ENCODE data around the gene NOTCH2. TPM values are rescaled to one million over a fixed set of nuclear protein-coding genes. Genes with fewer than 3 reads are reported as not detected.

NOTCH2 gene
- total RNA-seq, 1 experiment from 2014 or later = 61.5 TPM

DNA sequence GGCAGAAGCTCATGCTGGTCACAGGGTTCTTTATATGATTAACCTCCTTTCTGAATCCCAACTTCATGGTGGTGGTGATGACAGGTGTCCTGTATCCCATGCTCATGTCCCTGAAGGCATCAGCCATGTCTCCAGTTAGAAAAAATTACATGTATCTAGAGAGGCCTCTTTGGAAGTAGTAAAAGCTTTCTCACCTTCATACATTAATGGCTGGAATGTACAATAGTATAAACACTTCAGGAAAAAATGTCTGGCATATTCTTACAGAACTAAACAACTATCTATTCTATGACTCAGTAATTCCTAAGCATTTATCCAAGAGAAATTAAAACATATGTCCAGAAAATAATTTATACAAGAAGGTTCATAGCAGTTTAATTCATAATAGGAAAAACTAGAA, 207.2 kb downstream of the NOTCH2 start:
- Histone ChIP-seq H3K36me3 (ENCODE audit: low read depth, low read length) (no peaks in the 10 kb centered on the region), H3K4me2 (ENCODE audit: low read length) (no peak overlapping the region), H3K27me3 (ENCODE audit: low read length) (no peaks in the 10 kb centered on the region), H2AFZ (ENCODE audit: low read length) (no peak overlapping the region), H3K4me3 (ENCODE audit: low read length) (no peak overlapping the region), H3K27ac (ENCODE audit: low read length) (no peak overlapping the region), H3K9me3 (ENCODE audit: low read length) (no peaks in the 10 kb centered on the region), H3K79me2 (ENCODE audit: low read length) (no peaks in the 10 kb centered on the region), H4K20me1 (ENCODE audit: low read length) (no peaks in the 10 kb centered on the region), H3K9ac (ENCODE audit: low read length) (no peak overlapping the region), H3K4me1 (ENCODE audit: insufficient read depth, low read length) (peaks cover 29% of the 10 kb centered on the region), H3F3A (ENCODE audit: low read length, unreplicated experiment) (no peaks in the 10 kb centered on the region), H3K9me2 (replicated peaks; ENCODE audit: low read length) (no peaks in the 10 kb centered on the region)
- no TSS peak for BruUV-seq (replicated peaks)
- DNase-seq = no peak
- CTCF ChIA-PET = no interaction called here
- intact Hi-C loops (cut with micrococcal nuclease) = no loop called here
- ATAC-seq = no peak
- no peak for TF ChIP-seq EZH2phosphoT487 (IDR thresholded peaks at IDR 0.05; ENCODE audit: borderline replicate concordance, low read length)
- POLR2A ChIA-PET (ENCODE audit: unreplicated experiment) = no interaction called here

Other genes with a start within 250 kb of the NOTCH2 start
- not detected in 2 replicates for gene ADAM30, start 173.1 kb downstream of the NOTCH2 start, total RNA-seq (2014; rRNA removed)
- gene SEC22B, start 106.9 kb upstream of the NOTCH2 start, total RNA-seq (2014; rRNA removed) = 14.5 and 16.4 TPM in 2 replicates

All from PC-3 (cell line).